D721Med (cell line): ENCODE results near the gene ROPN1L.

Experiments
- DNase-seq: peaks from one replicate; pipeline ENCODE4 v3.0.0; 2011; ENCODE audit warnings: low spot score; ENCODE audit not compliant: insufficient read length
- FAIRE-seq: peaks from 2 replicates; lab custom pipeline; 2011; peaks lifted over from hg19 to GRCh38; lab: Jason Lieb, UNC
- TF ChIP-seq, protein P1 (sequence below): IDR thresholded peaks from 2 replicates; pipeline ENCODE4 v1.5.1; 2012; ENCODE audit warnings: mild to moderate bottlenecking, control low read depth; ENCODE audit not compliant: insufficient read depth; ENCODE audit errors: missing control alignments

Gene ROPN1L

GRCh38 chr5:10401498-10401897 lies 40.2 kb upstream of the ROPN1L start:
- TF ChIP-seq, protein P1, sequence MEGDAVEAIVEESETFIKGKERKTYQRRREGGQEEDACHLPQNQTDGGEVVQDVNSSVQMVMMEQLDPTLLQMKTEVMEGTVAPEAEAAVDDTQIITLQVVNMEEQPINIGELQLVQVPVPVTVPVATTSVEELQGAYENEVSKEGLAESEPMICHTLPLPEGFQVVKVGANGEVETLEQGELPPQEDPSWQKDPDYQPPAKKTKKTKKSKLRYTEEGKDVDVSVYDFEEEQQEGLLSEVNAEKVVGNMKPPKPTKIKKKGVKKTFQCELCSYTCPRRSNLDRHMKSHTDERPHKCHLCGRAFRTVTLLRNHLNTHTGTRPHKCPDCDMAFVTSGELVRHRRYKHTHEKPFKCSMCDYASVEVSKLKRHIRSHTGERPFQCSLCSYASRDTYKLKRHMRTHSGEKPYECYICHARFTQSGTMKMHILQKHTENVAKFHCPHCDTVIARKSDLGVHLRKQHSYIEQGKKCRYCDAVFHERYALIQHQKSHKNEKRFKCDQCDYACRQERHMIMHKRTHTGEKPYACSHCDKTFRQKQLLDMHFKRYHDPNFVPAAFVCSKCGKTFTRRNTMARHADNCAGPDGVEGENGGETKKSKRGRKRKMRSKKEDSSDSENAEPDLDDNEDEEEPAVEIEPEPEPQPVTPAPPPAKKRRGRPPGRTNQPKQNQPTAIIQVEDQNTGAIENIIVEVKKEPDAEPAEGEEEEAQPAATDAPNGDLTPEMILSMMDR: no peak
- no peak for FAIRE-seq
- DNase-seq: no peak

GRCh38 chr5:10403829-10404228 lies 37.9 kb upstream of the ROPN1L start:
- TF ChIP-seq, protein P1: no peak
- FAIRE-seq (no peak), DNase-seq (no peak)

- TF ChIP-seq, protein P1: no peak
- DNase-seq (no peak), FAIRE-seq (no peak)
Measured at GRCh38 chr5:10406651-10407050, 35.0 kb upstream of the ROPN1L start.

- FAIRE-seq (no peak), DNase-seq (no peak)
- TF ChIP-seq, protein P1: no peak
Measured at GRCh38 chr5:10409504-10409903, 32.2 kb upstream of the ROPN1L start.

DNA sequence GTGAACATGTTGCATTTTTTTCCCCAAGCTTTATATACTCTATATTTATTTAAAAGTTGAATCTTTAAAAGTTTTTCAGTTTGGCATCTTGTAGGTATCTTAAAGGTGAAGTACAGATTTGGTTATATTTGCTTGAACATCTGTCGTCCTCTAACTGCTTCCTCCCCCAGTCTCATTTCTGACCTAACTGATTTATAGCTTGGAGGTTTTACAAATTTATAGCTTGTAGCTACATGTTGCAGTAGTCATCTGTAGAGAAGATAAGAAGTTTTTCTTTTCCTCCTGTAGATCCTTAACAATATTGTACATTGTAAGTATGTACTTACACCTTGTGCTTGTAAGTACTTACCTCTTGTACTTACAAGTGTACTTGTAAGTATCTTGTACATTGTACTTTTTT lies 31.0 kb upstream of the ROPN1L start:
- TF ChIP-seq, protein P1: no peak
- FAIRE-seq (no peak), DNase-seq (no peak)

- TF ChIP-seq, protein P1: no peak
- DNase-seq (no peak), FAIRE-seq (no peak)
Measured at GRCh38 chr5:10411336-10411735, 30.3 kb upstream of the ROPN1L start.

DNA sequence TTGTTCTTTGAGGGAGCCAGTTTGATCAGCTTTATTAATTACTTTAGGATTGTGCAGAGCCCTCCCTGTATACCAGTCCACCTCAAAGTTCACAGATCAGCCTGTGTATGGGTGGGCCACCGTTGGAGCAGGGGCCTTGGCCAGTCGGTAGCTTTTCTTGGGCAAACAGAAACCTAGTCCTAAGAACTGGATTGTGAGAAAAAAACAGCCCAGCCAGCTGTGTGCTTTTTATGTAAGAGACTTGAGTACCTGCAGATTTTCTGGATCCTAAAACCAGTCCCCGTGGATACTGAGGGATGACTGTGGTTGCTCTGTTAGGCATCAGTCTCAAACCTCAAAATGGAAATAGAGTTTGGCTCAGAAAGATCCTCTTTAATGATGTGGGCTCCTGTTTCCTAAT lies 24.8 kb upstream of the ROPN1L start:
- TF ChIP-seq, protein P1: no peak
- no peak for DNase-seq
- no peak for FAIRE-seq
